Peyer's patch (tissue), 4 donors: ENCODE results near the gene GRIA3.

Experiments
- CTCF ChIP-seq, 6 experiments: fragments of 450-650 bp in 4 of 6; fragments of 200-600 bp in 2 of 6; sonication (generic) in 1 of 6; IDR thresholded peaks; one replicate each; pipeline ENCODE4 v1.5.1; 2017 to 2019; ENCODE audit warnings: antibody characterized with exemption in 6 of 6, mild to moderate bottlenecking in 3 of 6, moderate library complexity in 1 of 6
- POLR2A ChIP-seq, 2 donors: fragments of 450-650 bp; IDR thresholded peaks; one replicate each; pipeline ENCODE4 v1.5.1; 2017; ENCODE audit warnings: antibody characterized with exemption in 2 of 2, mild to moderate bottlenecking in 2 of 2, moderate library complexity in 2 of 2

GRCh38 chrX:123236859-123237258 is 52.8 kb downstream of the GRIA3 start:
- TF ChIP-seq CTCF (IDR thresholded peaks at IDR 0.05), result no peak
- TF ChIP-seq POLR2A (IDR thresholded peaks at IDR 0.05), result no peak
